Measurements from ENCODE around the gene RAB39B.
"Not testable (repeated sequence)": the region's sequence is repeated elsewhere in the genome, so short reads cannot be mapped to it uniquely, and the experiment has no call there.

RAB39B gene, protein sequence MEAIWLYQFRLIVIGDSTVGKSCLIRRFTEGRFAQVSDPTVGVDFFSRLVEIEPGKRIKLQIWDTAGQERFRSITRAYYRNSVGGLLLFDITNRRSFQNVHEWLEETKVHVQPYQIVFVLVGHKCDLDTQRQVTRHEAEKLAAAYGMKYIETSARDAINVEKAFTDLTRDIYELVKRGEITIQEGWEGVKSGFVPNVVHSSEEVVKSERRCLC

DNA sequence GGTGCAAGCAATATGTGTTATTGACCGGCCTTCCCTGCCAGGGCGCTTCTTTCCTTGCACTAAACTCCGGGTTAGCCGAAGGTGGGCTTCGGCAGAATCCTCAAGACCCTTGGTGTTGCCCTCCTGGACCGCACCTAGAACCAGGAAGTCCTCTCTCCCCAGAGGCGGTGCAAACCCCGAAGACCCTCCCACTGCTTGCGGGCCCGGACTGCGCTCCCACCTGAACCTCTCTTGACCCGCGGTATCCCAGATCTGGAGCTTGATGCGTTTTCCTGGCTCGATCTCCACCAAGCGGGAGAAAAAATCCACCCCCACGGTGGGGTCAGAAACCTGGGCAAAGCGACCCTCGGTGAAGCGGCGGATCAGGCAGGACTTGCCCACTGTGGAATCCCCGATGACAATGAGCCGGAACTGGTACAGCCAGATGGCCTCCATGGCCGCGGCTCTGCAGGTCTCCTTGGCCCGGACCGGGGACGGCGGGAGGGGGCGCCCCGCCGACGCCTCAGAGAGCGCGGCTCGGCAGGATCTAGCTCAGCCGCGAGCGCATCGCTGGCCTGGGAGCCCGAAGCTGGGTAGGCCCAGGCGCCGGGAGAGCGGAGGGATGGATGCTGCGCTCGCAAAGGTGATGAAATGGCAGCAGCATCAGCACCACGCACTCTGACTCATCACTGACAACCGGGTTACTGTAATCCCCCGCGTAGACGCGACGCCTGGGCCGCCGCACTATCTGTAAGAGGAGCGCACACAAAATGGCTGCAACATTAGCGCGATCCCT lies at the start of gene RAB39B:
Gene RAB39B (minus strand): TSS at position 638 of the 775 bp plus-strand sequence. CDS start 203 bp downstream, at position 435.
- DNase-seq, result peak; percentile 77

DNA sequence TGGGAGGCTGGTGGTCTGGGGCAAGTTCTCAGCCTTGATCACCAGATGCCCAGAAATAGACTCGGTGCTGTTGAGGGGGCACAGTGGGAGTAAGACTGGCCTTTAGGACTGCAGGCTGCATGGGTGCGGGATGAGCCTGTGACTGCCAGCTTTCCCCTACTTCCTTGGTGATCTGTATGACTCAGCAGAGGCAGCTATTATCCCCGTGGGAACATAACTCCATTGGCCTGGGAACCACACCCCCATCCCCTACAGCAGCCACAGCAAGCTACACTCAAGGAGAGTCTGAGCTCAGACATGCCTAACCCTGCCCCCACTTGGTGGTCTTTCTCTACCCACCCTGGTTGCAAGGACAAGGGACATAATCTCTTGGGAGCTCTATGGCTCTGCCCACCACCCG lies 49.5 kb upstream of the RAB39B start:
- DNase-seq, result no peak

DNA sequence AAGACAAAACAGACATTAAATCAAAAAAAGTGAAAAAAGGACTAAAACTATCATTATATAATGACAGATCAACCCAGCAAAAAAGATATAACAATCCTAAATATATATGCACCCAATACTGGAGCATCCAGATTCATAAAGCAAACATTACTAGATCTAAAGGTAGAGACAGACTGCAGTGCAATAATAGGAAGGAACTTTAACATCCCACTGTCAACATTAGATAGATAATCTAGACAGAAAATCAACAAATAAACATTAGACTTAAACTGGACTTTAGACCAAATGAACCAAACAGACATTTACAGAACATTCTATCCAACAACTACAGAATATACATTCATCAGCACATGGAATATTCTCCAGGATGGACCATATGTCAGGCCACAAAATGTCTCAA lies 29.5 kb upstream of the RAB39B start:
- DNase-seq, result no peak

DNA sequence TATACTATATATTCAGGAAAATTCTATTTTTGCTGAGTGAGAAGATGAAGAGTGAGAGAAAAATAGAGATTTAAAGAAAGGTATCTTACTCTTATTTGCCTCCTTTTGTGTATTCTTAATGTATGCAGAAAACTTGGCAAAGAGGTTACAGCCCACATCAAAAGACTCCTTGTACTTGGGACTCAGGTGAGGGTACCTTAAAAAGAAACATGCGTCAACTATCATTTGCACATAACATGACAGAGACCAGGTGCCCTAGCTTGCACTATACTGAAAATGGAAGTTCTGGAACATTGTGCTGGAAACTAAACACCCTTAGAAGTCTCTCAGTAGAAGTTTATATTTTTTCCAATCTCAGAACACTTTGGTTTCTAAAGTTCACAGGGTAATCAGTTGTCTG lies 15.6 kb upstream of the RAB39B start:
- DNase-seq, result no peak

DNA sequence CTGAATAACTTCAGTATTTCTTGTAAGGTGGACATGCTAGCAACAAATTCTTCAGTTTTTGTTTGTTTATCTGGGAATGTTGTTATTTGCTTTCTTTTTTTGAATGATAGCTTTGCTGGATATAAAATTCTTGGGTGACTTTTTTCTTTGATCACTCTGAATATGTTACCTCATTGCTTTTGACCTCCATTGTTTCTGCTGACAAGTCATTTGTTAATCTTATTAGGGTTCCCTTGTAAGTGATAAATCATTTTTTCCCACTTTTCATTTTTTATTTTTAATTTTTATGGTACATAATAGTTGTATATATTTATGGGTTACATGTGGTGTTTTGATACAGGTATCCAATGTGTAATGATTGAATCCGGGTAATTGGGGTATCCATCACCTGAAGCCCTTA lies 6.7 kb upstream of the RAB39B start:
- no peak for DNase-seq

DNA sequence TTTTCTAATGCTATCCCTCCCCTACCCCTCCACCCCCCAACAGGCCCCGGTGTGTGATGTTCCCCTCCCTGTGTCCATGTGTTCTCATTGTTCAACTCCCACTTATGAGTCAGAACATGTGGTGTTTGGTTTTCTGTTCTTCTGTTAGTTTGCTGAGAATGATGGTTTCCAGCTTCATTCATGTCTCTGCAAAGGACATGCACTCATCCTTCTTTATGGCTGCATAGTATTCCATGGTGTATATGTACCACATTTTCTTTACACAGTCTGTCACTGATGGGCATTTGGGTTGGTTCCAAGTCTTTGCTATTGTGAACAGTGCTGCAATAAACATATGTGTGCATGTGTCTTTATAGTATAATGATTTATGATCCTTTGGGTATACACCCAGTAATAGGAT lies 3.7 kb upstream of the RAB39B start:
- not testable (repeated sequence) for DNase-seq

DNA sequence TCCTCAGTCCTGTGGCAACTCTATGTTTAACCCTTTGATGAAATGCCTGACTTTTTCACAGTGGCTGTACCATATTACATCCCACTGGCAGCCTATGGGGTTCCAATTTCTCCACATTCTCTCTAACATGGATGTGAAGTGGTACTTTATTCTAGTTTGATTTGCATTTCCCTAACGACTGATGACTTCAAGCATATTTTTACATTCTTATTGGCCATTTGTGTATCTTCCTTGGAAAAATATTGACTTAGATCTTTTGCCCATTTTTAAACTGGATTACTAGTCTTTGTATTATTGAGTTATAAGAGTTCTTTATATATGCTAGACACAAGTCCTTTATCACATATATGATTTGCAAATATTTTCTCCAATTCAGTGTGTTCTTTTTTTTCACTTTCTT lies 2.1 kb upstream of the RAB39B start:
- DNase-seq, result no peak

DNA sequence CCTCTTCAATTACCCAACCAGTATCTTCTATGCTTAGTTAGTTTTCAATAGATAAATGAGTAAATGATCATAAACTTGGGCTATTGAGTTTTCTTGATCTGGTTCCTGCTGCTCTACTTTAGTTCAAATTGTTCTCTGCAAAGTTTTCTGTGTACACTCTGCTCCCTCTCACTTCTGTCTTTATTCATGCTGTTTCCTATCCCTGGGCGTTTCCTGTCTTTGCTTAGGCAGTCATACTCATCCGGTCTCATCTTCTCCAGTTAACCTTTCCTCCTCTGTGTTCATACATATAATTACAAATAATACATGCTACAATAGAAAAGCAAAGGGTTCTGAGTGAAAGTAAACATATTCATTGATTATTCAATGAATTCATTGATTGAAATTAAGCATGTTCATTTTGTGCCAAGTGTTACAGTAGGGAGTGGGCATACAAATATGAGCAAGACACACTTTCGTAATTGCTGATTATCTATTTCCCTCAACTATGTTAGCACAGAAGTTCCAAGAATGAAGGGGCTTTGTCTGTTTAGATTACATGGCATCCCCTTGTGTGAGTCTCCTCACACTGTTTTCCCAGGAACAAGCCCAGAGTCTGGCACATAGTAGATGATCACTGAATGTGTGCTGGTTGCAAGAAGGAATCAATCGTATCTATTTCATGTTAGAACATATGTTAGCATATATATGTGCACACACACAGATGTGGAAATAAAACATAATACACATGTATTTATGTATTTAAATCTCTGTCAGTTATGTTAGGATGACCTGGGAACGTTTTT lies 1.1 kb downstream of the RAB39B start:
- DNase-seq, result no peak

DNA sequence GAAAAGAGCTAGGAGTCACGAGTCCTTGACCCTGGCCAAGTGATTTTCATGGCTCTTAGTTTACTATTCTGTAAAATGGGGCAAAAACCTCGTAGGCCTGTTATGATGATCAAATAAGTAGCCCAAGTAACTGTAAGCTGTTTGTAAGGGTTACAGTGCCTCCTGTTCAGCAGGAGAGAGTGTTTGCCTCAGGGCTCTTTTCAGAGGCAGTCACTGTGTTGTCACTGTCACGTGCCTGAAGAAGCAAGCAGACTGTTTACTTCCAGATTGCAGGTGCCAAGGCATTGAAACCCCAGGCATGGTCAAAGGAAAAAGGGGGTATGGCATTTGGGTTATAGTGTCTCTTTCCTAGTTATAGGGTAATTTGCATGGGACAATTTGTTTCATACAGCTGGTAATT lies 4.5 kb downstream of the RAB39B start:
- no peak for DNase-seq

DNA sequence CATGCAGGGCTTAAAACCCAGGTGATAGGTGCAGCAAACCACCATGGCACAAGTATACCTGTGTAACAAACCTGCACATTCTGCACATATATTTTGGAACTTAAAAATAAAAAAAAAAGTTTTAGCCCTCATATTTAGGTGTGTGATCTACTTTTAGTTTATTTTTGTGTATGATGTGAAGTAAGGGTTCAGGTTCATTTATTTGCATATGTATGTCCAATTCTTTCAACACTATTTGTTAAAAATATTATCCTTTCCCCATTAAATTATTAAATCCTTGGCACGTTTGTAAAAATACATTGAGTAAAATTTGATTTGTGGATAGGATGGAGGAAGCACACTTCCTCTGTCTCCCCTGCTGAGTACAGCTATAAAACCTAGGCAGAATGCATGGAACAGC lies 12.9 kb downstream of the RAB39B start:
- no peak for DNase-seq

DNA sequence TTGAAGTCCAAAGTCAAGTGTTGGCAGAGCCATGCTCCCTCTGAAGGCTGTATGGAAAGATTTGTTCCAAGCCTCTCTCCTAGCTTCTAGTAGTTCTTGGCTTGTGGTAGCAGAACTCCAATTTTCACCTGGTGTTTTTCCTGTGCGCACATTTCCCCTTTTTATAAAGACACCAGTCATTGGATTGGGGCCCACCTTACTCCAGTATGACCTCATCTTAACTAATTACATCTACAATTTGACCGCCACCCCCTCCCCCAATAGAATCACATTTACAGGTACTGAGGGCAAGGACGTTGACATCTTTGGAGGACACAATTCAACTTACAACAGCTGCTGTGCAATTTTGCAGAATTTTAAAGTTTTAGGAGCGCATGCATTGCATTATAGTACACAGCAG lies 16.8 kb downstream of the RAB39B start:
- no peak for DNase-seq

DNA sequence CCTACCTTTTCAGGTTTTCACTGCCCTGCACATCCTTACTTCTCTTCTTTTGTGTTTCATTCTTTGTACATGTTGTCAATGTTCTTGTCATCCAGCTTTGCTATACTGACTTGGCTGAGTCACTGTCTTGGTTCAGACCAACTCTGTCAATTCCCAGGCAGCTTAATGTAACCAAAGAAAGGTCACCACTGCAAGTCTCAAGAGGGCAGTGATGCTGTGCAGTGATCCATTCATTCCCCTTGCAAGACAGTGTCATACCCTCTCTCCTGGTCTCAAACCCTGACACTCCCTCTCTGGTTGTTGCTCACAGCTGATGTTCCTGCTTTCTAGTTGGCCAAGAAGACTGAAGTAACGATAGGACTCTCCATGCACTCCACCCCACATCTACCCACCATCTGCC lies 17.5 kb downstream of the RAB39B start:
- no peak for DNase-seq

DNA sequence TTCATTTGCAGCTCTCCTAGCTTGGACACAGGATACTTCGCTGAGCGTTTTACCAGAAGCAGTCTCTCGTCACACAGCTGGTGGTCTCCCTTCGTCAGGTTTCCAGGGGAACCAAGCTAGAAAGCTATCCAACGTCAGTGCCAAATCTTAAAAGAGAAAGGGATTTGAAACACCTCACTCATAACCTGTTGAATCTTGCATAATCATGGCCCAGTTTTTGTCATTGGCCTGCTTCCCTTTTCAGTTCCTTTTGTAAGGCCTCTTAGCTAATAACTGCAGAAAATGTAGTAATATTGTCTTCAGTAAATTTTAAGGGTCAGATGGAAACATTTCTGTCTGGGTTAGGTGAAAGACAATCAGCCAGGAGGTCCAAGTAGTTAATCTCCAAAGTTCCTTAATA lies 22.0 kb downstream of the RAB39B start:
- DNase-seq, result no peak

DNA sequence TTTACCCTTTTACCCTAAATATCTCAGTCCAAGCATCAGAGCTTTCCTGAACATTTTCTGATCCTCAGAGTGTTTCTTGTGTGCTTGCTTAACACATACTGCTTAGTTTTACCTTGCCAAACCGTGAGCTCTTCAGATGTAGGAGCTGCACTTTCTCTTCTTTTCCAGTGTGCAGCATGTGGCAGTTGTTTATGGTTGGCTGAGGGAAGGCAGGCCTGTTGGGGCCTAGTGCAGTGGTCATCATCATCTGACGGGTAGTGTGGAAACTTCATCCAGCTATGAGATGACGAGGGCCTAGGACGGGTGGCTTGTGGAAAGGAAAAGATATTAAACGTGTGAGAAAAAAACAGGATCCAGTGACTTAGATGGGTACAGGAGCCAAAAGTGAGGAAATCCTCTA lies 26.6 kb downstream of the RAB39B start:
- DNase-seq, result no peak

DNA sequence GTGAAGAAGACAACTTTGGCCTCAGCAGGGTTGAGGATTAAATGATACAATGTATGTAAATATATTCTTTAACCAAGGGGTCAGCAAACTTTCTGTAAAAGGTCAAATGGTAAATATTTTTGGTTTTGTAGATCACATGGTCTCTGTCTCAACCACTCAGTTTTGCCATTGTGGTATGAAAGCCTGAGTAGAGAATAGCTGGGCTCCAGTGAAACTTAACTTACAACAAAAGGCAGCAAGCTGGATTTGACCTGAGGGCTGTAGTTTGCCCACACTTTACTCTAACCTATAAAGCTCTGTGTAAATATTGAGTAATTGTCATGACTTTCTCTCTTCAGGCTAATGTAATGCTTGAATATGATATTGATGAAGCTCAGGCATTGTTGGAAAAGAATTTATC lies 28.4 kb downstream of the RAB39B start:
- no peak for DNase-seq

DNA sequence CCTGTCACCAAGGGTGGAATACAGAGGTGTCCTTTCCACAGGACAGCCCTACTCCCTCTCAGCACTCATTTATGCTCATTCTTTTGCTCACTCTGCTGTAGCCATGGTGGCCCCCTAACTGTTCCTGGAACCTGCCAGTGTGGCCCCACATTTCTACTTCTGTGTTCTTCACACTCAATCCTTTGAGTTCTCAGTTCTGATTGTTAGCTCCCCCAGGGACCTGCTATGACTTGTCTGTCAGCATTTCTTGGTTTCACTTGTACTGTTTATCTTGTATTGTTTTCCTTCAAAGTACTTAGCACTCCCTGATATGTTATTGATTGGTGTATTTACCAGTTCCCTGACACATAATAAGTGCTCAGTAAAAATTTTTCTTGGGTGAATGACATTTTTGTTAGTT lies 33.1 kb downstream of the RAB39B start:
- no peak for DNase-seq

DNA sequence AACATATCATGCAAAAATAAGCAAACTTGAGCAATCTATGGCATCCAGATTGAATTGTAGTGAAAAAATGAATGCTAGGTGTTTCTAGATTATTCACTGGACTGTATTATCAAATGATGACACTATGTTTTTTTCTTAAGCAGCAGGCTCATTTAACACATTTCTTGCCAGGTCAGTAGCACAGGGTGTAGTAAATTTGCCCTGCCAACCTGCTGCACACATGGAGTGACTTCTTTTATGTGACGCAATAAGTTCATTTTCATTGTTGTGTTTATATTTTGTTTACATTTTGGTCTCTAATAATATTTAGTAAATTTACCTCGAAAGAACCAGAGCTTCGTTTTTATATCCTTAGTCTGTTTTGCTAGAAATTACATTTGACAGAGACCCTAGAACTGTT lies 38.5 kb downstream of the RAB39B start:
- no peak for DNase-seq

DNA sequence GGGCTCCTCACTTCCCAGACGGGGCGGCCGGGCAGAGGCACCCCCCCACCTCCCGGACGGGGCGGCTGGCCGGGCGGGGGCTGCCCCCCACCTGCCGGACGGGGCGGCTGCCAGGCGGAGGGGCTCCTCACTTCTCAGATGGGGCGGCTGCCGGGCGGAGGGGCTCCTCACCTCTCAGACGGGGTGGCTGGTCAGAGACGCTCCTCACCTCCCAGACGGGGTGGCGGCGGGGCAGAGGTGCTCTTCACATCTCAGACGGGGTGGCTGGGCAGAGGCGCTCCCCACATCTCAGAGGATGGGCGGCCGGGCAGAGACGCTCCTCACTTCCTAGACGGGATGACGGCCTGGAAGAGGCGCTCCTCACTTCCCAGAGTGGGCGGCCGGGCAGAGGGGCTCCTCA lies 40.5 kb downstream of the RAB39B start:
- DNase-seq, result not testable (repeated sequence)

DNA sequence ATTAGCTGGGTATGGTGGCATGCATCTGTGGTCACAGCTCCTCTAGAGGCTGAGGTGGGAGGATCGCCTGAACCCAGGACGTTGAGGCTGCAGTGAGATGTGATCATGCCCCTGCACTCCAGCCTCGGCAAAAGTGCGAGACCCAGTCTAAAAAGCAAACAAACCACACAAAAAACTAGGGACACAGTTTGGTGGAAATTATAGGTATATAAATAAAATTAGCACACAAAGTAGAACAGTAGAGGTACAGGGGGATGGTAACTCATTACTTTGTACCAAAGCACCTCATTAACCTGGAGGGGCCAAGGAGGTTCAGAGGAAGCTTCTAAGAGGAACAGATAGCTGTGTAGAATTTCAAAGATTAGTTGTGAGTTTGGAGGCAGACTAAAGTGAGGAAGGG lies 42.9 kb downstream of the RAB39B start:
- no peak for DNase-seq

DNA sequence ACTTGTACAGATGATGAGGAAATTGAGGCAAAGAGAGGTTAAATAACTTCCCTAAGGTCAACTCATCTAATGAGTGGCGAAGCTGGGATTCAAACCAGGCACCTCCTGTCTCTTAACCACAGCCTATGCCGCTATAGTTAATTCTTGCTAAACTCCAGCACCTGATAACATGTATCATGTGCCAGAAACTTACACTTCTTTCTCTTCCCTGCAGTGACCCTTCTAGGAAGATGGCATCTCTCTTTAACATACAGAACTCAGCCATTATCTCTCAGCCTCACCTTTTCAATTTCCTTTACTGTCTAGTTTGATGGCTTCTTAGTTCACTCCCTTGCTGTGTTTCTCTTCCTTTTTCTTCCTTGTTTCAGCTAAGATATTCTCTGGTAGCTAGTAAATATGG lies 45.5 kb downstream of the RAB39B start:
- DNase-seq, result no peak

DNA sequence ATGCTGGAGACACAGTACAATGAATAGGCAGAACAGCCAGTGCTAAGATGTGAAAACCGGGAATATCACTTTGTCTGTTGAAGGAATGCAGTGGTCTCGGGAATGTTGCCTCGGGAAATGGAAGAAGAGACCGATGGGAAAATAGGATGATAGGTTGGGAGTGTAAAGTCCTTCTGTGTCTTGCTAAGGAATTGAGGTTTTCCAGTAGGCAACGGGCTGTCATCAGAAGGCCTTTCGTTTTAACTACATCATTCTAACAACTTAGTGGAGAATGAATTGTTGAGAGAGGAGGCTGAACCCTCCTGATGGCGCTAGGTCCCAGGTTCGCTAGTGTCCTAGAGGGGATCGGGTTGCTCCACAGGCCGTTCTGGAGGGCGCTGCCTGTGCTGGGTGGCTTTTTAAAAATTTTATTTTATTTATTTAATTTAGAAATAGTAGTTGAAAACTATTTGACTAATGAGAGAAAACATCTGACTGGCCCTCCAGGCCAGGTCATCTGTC lies 47.3 kb downstream of the RAB39B start:
- DNase-seq, result no peak

DNA sequence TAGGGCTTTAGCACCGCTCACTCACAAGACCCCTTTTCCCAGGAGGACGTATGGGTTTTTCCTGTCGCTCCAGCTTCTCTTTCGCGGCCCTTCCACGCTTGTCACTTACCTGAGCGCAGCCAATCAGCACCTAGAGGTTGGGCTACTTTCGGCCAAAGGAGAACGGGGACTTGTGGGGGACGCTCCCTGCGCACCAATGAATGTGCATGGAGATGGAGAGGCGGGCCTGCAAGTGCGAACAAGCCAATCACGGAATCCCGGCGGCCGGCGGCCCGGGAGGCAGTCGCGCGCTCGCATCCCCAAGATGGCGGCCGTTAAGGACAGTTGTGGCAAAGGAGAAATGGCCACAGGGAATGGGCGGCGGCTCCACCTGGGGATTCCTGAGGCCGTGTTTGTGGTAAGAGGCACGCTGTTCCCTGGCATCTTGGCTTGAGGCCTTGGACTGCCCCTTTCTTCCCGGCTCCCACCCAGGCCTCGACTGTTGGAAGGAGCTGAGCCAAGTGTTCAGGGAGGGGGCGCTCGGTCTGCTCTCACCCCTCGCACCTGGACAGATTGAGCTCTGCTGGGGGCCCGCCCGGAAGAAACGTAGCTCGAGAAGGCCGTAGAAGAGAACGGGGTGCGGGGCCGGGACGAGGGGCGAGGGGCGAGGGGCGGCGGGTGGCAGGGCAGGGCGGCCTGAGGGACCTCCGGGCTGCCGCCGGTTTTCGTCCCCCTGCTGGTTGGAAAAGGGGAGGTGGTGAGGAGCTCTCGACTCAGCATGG lies 47.9 kb downstream of the RAB39B start, which contains the start of gene VBP1:
Gene VBP1 (plus strand): TSS at position 282 of the 761 bp plus-strand sequence. CDS start 23 bp downstream, at position 305.
- DNase-seq, result peak; percentile 85

Measured in activated CD8-positive, alpha-beta memory T cell treated with anti-CD3 and anti-CD28 coated beads, Interleukin-2, amount 50 U/mL, for 48 hours (primary cell).